Kidney (tissue), 14 donors: Measurements from ENCODE around the gene IFFO2. TPM values are rescaled to one million over a fixed set of nuclear protein-coding genes. Genes with fewer than 3 reads are reported as not detected.

Experiments used
- DNase-seq, 5 donors: peaks; one replicate each; pipeline ENCODE4 v3.0.0-alpha.2; 2013 to 2020
- FAIRE-seq: peaks from 2 replicates; lab custom pipeline; 2012; peaks lifted over from hg19 to GRCh38; lab: Jason Lieb, UNC
- H3K27ac ChIP-seq, 2 donors: one replicate each; pipeline ENCODE4 v1.7.0; 2013; ENCODE audit warnings: low read depth in 2 of 2, low read length in 2 of 2, inconsistent platforms in 1 of 2
- H3K27me3 ChIP-seq: one replicate; pipeline ENCODE4 v1.7.1; 2013; ENCODE audit warnings: low read length, inconsistent platforms; ENCODE audit not compliant: control insufficient read depth, insufficient read depth
- H3K36me3 ChIP-seq, 3 donors: one replicate each; pipeline versions ENCODE4 v1.7.0 to v1.7.1; 2013; ENCODE audit warnings: low read length in 3 of 3, control low read depth in 1 of 3, inconsistent platforms in 1 of 3; ENCODE audit not compliant: insufficient read depth in 3 of 3, control insufficient read depth in 2 of 3
- H3K4me1 ChIP-seq, 3 donors: one replicate each; pipeline versions ENCODE4 v1.7.0 to v1.7.1; 2013; ENCODE audit warnings: low read length in 3 of 3, inconsistent platforms in 1 of 3, low read depth in 1 of 3; ENCODE audit not compliant: control insufficient read depth in 2 of 3, insufficient read depth in 2 of 3
- H3K4me3 ChIP-seq, 3 donors: one replicate each; pipeline versions ENCODE4 v1.7.0 to v1.8.1; 2013; ENCODE audit warnings: low read length in 3 of 3, control low read depth in 1 of 3, inconsistent platforms in 1 of 3
- H3K9ac ChIP-seq, 3 donors: one replicate each; pipeline versions ENCODE4 v1.7.0 to v1.7.1; 2013; ENCODE audit warnings: low read length in 3 of 3, control low read depth in 1 of 3, inconsistent platforms in 1 of 3
- H3K9me3 ChIP-seq, 3 donors: one replicate each; pipeline versions ENCODE4 v1.7.0 to v1.7.1; 2013; ENCODE audit warnings: low read length in 3 of 3, control low read depth in 1 of 3, inconsistent platforms in 1 of 3; ENCODE audit not compliant: control insufficient read depth in 2 of 3, insufficient read depth in 1 of 3
- CTCF ChIP-seq: IDR thresholded peaks from 3 replicates; pipeline ENCODE4 v1.5.1; 2012; ENCODE audit warnings: mild to moderate bottlenecking, moderate library complexity, borderline replicate concordance; ENCODE audit not compliant: insufficient read depth; ENCODE audit errors: extremely low read depth
- intact Hi-C: fragments of 100-400 bp; cut with DNase I; formaldehyde crosslinking; loops from one replicate; pipeline ENCODE4 v1.11.1; 2022
- polyA plus RNA-seq: library from polyadenylated mRNA; stranded (reverse); fragments of 350-450 nt; fragmentation: Illumina TruSeq; extraction: RNeasy Lipid Tissue Mini Kit (QIAGEN cat#74804); gene quantifications from one replicate; pipeline ENCODE4 v1.2.3, GENCODE V29; 2014; ENCODE audit warnings: low read depth, low replicate concordance; ENCODE audit not compliant: insufficient read depth
- total RNA-seq: library from RNA; stranded (reverse); fragmentation: NEBNext Ultra II Directional; extraction: Animal tissue kit (Norgen Biotek cat#: 25700); gene quantifications from one replicate; pipeline ENCODE4 v1.2.1, GENCODE V29; 2021
- donor health status: control.
- donor health status: control.
- donor health status: control.
- donor health status: control.
- donor health status: control.
- donor health status: DM: yes; HTN: yes; CAD: no.
- donor health status: Normal renal cell carcinoma (clear cell type).

Gene IFFO2
- total and polyA plus RNA-seq, 2 donors from 2014 or later: 7.5 to 23.1 TPM

DNA sequence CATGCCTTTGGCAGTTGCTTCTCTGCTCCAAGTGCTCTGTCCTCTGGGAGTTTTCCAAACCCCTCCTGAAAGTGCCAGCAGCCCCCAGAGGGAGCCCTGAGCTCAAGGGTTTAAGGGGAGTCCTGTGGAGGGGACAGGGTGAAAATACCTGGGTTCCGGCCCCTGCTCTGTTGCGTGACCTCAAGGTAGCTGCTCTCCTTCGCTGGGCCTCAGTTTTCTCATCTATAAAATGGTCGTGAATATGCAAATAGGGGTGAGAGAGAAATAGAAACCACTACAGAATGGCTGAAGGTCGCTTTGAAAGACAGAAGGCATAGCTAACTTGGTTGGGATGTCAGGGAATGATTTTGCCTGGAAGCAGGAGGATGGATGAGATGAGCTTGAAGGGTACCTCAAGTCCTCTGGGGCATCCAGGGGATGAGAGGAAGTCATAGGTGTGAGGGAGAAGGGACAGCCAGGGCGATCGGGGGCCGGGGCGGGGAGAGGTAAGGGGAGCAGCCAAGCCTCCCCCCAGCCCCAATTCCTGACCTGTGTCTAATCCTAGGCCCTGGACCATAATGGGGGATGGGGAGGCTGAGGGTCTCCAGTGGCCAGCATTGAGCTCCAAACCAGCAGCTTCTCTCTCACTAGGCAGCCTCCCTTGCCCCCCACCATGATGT is 12.4 kb downstream of the IFFO2 start:
- H3K36me3 ChIP-seq: no peaks in the 10 kb centered on the region
- H3K9ac ChIP-seq: peak overlapping the region in 1 of 3 donors; percentile 29
- no peak for TF ChIP-seq CTCF
- no peak overlapping the region for H3K4me3 ChIP-seq
- FAIRE-seq (no peak), DNase-seq (peak in 1 of 5 donors; percentile 37)
- no peaks in the 10 kb centered on the region for H3K9me3 ChIP-seq
- H3K4me1 ChIP-seq: peaks cover 3 to 53% (median 39%) of the 10 kb centered on the region in 3 donors
- H3K27me3 ChIP-seq: no peaks in the 10 kb centered on the region
- no peak overlapping the region for H3K27ac ChIP-seq
- intact Hi-C loops: no loop called here

GRCh38 chr1:18943162-18943561 is 13.3 kb downstream of the IFFO2 start:
- no peak overlapping the region for H3K4me3 ChIP-seq
- no peaks in the 10 kb centered on the region for H3K36me3 ChIP-seq
- no peak for DNase-seq
- intact Hi-C loops: no loop called here
- no peaks in the 10 kb centered on the region for H3K27me3 ChIP-seq
- no peak for TF ChIP-seq CTCF
- no peak overlapping the region for H3K9ac ChIP-seq
- H3K9me3 ChIP-seq: no peaks in the 10 kb centered on the region
- no peak overlapping the region for H3K27ac ChIP-seq
- peaks cover 3 to 53% (median 39%) of the 10 kb centered on the region in 3 donors for H3K4me1 ChIP-seq
- FAIRE-seq: no peak

DNA sequence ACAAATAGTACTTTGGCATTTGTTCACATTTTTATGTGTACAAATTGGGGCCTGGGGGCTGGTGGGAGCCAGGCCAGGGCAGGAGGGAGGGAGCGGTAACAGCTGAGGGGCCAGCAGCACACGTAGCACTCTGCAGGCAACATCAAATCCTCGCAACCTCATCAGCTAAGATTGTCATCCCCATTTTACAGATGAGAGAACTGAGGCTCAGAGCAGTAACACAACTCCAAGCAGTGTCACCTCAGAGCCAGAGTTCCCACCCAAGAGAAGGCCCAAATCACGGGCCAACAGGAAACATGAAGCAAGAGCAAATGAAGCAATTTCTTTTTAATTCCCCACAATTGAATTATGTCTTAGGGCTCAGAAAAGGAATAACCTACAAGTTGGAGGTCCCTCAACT is 14.1 kb downstream of the IFFO2 start:
- no peak for FAIRE-seq
- no peak for TF ChIP-seq CTCF
- H3K4me1 ChIP-seq: peaks cover 3 to 53% (median 38%) of the 10 kb centered on the region in 3 donors
- H3K4me3 ChIP-seq: no peak overlapping the region
- no peaks in the 10 kb centered on the region for H3K9me3 ChIP-seq
- H3K27ac ChIP-seq: peak overlapping the region in 1 of 2 donors; percentile 40
- intact Hi-C loops: no loop called here
- peak in 1 of 5 donors; percentile 35 for DNase-seq
- no peaks in the 10 kb centered on the region for H3K27me3 ChIP-seq
- no peaks in the 10 kb centered on the region for H3K36me3 ChIP-seq
- no peak overlapping the region for H3K9ac ChIP-seq
